SK-N-MC (cell line): ENCODE results near the gene SH2D2A.

Source experiments
- DNase-seq: peaks from one replicate; pipeline ENCODE4 v3.0.0-alpha.2; 2011; ENCODE audit warnings: low read depth, low spot score
- H3K27ac ChIP-seq: fragments of 200-600 bp; sonication (generic); 2 replicates; pipeline ENCODE4 v1.5.1; 2016; ENCODE audit warnings: mixed run types
- H3K36me3 ChIP-seq: fragments of 200-600 bp; sonication (generic); 2 replicates; pipeline ENCODE4 v1.6.1; 2017; ENCODE audit warnings: antibody characterized with exemption, low read length, mixed read lengths; ENCODE audit not compliant: insufficient read depth
- H3K4me3 ChIP-seq: fragments of 200-600 bp; sonication (generic); 2 replicates; pipeline ENCODE4 v1.5.1; 2016
- H3K9ac ChIP-seq: fragments of 200-600 bp; sonication (generic); 2 replicates; pipeline ENCODE4 v1.8.0; 2017; ENCODE audit warnings: mixed run types, mixed read lengths; ENCODE audit not compliant: insufficient read length
- H3K9me3 ChIP-seq: fragments of 200-600 bp; sonication (generic); 2 replicates; pipeline ENCODE4 v1.6.1; 2017; ENCODE audit warnings: low read depth, mild to moderate bottlenecking, antibody characterized with exemption, low read length, moderate library complexity, mixed read lengths
- EZH2 ChIP-seq: fragments of 200-600 bp; sonication (generic); IDR thresholded peaks from one replicate; pipeline ENCODE4 v1.6.1; 2017; ENCODE audit warnings: antibody characterized with exemption
- FOXP2 ChIP-seq: optimal IDR thresholded peaks from 2 replicates; pipeline ENCODE3; 2011; ENCODE audit warnings: mild to moderate bottlenecking, moderate library complexity; ENCODE audit not compliant: insufficient read depth; ENCODE audit errors: extremely low read length, control extremely low read depth
- POLR2AphosphoS5 ChIP-seq: IDR thresholded peaks from 2 replicates; pipeline ENCODE4 v1.6.1; 2012; ENCODE audit warnings: mild to moderate bottlenecking, low read depth, low read length, borderline replicate concordance

The SH2D2A gene

GRCh38 chr1:156860113-156860627 lies 43.5 kb upstream of the SH2D2A start:
- DNase-seq = no peak
- no peaks in the 10 kb centered on the region for H3K9me3 ChIP-seq

GRCh38 chr1:156859523-156860112 lies 43.0 kb upstream of the SH2D2A start:
- no peak for DNase-seq
- no peak for TF ChIP-seq EZH2
- TF ChIP-seq FOXP2 = no peak
- no peak for TF ChIP-seq POLR2AphosphoS5
- Histone ChIP-seq H3K9ac (no peak overlapping the region), H3K4me3 (peak overlapping the region; percentile 88), H3K27ac (no peak overlapping the region), H3K9me3 (no peaks in the 10 kb centered on the region), H3K36me3 (no peaks in the 10 kb centered on the region)

More at GRCh38 chr1:156860113-156860627, 43.5 kb upstream of the SH2D2A start:
- Histone ChIP-seq H3K4me3 (peak overlapping the region; percentile 88), H3K9ac (no peak overlapping the region), H3K36me3 (no peaks in the 10 kb centered on the region), H3K27ac (no peak overlapping the region)
- no peak for TF ChIP-seq EZH2
- no peak for TF ChIP-seq POLR2AphosphoS5
- no peak for TF ChIP-seq FOXP2

GRCh38 chr1:156858959-156859522 lies 42.4 kb upstream of the SH2D2A start, which contains the start of gene INSRR:
TSS of gene INSRR (minus strand) at chr1:156859117. CDS start at chr1:156858621, 496 bp downstream.
- Histone ChIP-seq H3K9me3 (no peaks in the 10 kb centered on the region), H3K36me3 (no peaks in the 10 kb centered on the region), H3K9ac (no peak within 1 kb of the TSS), H3K27ac (no peak within 1 kb of the TSS), H3K4me3 (peak within 1 kb of the TSS; percentile 88)
- TF ChIP-seq POLR2AphosphoS5 (no peak), FOXP2 (no peak), EZH2 (no peak)
- no peak for DNase-seq

GRCh38 chr1:156858555-156858956 lies 41.9 kb upstream of the SH2D2A start:
- no peak overlapping the region for H3K9ac ChIP-seq
- no peak overlapping the region for H3K27ac ChIP-seq
- H3K36me3 ChIP-seq = no peaks in the 10 kb centered on the region
- H3K4me3 ChIP-seq = no peak overlapping the region
- no peak for DNase-seq
- TF ChIP-seq FOXP2 (no peak), POLR2AphosphoS5 (no peak), EZH2 (no peak)
- H3K9me3 ChIP-seq = no peaks in the 10 kb centered on the region

- H3K36me3 ChIP-seq = no peaks in the 10 kb centered on the region
- no peak for DNase-seq
- no peak overlapping the region for H3K4me3 ChIP-seq
- no peak overlapping the region for H3K27ac ChIP-seq
- no peak overlapping the region for H3K9ac ChIP-seq
- no peak for TF ChIP-seq EZH2
- TF ChIP-seq FOXP2 = no peak
- TF ChIP-seq POLR2AphosphoS5 = no peak
- no peaks in the 10 kb centered on the region for H3K9me3 ChIP-seq
Measured at GRCh38 chr1:156857532-156857931, 40.9 kb upstream of the SH2D2A start.

- TF ChIP-seq FOXP2 = no peak
- no peak for TF ChIP-seq POLR2AphosphoS5
- TF ChIP-seq EZH2 = no peak
- H3K9ac ChIP-seq = no peak overlapping the region
- no peaks in the 10 kb centered on the region for H3K36me3 ChIP-seq
Measured at GRCh38 chr1:156856282-156856785, 39.7 kb upstream of the SH2D2A start.

GRCh38 chr1:156854634-156855033 lies 38.0 kb upstream of the SH2D2A start:
- H3K36me3 ChIP-seq = no peaks in the 10 kb centered on the region
- DNase-seq = no peak
- no peak overlapping the region for H3K4me3 ChIP-seq
- H3K9me3 ChIP-seq = no peaks in the 10 kb centered on the region
- H3K9ac ChIP-seq = no peak overlapping the region
- TF ChIP-seq FOXP2 = no peak
- no peak for TF ChIP-seq EZH2
- no peak for TF ChIP-seq POLR2AphosphoS5
- H3K27ac ChIP-seq = no peak overlapping the region

More at GRCh38 chr1:156856282-156856785, 39.7 kb upstream of the SH2D2A start:
- Histone ChIP-seq H3K27ac (no peak overlapping the region), H3K4me3 (no peak overlapping the region), H3K9me3 (no peaks in the 10 kb centered on the region)
- DNase-seq = no peak

- no peak overlapping the region for H3K27ac ChIP-seq
- H3K36me3 ChIP-seq = no peaks in the 10 kb centered on the region
- no peak for DNase-seq
- H3K9ac ChIP-seq = no peak overlapping the region
- H3K9me3 ChIP-seq = no peaks in the 10 kb centered on the region
- TF ChIP-seq POLR2AphosphoS5 (no peak), EZH2 (no peak), FOXP2 (no peak)
- no peak overlapping the region for H3K4me3 ChIP-seq
Measured at GRCh38 chr1:156853761-156854160, 37.1 kb upstream of the SH2D2A start.
